K562 (cell line): ENCODE measurements around the gene UBXN4.

Experiments
- ARID2 ChIP-seq: fragments of 450-650 bp; IDR thresholded peaks from 2 replicates; pipeline ENCODE4 v1.6.1; 2017; ENCODE audit warnings: antibody characterized with exemption, mild to moderate bottlenecking
- BRCA1 ChIP-seq, 2 experiments: fragments of 450-650 bp in 1 of 2; sonication (generic) in 1 of 2; formaldehyde crosslinking in 1 of 2; IDR thresholded peaks; 2 replicates each; pipeline versions ENCODE4 v1.5.0 to v1.6.1; 2017 to 2020; ENCODE audit warnings: mild to moderate bottlenecking in 1 of 2, missing genetic modification reagents in 1 of 2
- CHD1 ChIP-seq: fragments of 200-600 bp; sonication (generic); IDR thresholded peaks from one replicate; pipeline ENCODE4 v1.6.1; 2012; ENCODE audit warnings: mild to moderate bottlenecking, moderate library complexity, low read length, inconsistent platforms
- EP300 ChIP-seq: IDR thresholded peaks from 2 replicates; pipeline ENCODE4 v1.6.1; 2012; ENCODE audit warnings: low read length, improper control_type of control experiment
- KDM5B ChIP-seq: fragments of 200-600 bp; sonication (generic); IDR thresholded peaks from 2 replicates; pipeline ENCODE4 v1.6.1; 2012; ENCODE audit warnings: low read depth, mild to moderate bottlenecking, moderate library complexity, low read length, control low read depth, inconsistent platforms; ENCODE audit not compliant: insufficient replicate concordance
- POLR3G ChIP-seq: IDR thresholded peaks from 2 replicates; pipeline ENCODE4 v1.6.1; 2011; ENCODE audit not compliant: insufficient read length, insufficient replicate concordance; ENCODE audit errors: extremely low read depth
- SMC3 ChIP-seq: conservative IDR thresholded peaks from 2 replicates; pipeline ENCODE4 v1.6.1; 2011; ENCODE audit warnings: low read depth, low read length, improper control_type of control experiment; ENCODE audit not compliant: insufficient read depth
- ZNF24 ChIP-seq: fragments of 450-650 bp; IDR thresholded peaks from 2 replicates; pipeline ENCODE4 v1.6.1; 2016
- TF ChIP-seq, protein P1 (sequence below), 3 experiments: IDR thresholded peaks in 2 of 3; conservative IDR thresholded peaks in 1 of 3; 2 replicates each; pipeline ENCODE4 v1.5.1; 2011 to 2012; ENCODE audit warnings: low read length in 3 of 3, mild to moderate bottlenecking in 3 of 3, control low read depth in 2 of 3, improper control_type of control experiment in 1 of 3, inconsistent platforms in 1 of 3, low read depth in 1 of 3, mixed read lengths in 1 of 3, moderate library complexity in 1 of 3; ENCODE audit not compliant: insufficient read depth in 2 of 3
- TF ChIP-seq, protein P2 (sequence below): sonication (generic); formaldehyde crosslinking; IDR thresholded peaks from 2 replicates; pipeline ENCODE4 v1.8.1; 2023; ENCODE audit warnings: mild to moderate bottlenecking, missing genetic modification reagents

DNA sequence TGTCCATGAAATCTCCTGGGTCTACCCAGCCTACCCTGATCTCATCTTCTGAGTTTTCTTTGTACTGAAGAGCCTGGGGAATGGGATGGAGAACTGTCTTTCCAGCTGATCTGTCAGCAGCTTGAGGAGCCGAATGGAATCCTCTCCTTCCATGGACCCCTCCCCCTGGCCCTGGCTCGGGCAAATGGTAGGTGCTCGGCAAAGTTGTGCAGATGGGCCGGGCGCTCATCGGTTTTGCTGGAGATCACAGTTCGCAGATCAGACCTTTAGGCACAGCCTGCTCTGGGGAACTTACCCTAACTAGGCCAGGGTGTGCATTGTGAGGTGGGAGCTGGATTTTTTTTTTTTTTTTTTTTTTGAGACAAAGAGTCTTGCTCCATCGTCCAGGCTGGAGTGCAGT is 55.0 kb downstream of the UBXN4 start:
- TF ChIP-seq, protein P1, sequence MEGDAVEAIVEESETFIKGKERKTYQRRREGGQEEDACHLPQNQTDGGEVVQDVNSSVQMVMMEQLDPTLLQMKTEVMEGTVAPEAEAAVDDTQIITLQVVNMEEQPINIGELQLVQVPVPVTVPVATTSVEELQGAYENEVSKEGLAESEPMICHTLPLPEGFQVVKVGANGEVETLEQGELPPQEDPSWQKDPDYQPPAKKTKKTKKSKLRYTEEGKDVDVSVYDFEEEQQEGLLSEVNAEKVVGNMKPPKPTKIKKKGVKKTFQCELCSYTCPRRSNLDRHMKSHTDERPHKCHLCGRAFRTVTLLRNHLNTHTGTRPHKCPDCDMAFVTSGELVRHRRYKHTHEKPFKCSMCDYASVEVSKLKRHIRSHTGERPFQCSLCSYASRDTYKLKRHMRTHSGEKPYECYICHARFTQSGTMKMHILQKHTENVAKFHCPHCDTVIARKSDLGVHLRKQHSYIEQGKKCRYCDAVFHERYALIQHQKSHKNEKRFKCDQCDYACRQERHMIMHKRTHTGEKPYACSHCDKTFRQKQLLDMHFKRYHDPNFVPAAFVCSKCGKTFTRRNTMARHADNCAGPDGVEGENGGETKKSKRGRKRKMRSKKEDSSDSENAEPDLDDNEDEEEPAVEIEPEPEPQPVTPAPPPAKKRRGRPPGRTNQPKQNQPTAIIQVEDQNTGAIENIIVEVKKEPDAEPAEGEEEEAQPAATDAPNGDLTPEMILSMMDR (IDR thresholded peaks at IDR 0.05 in 2 of 3, conservative IDR thresholded peaks at IDR 0.05 in 1 of 3; ENCODE audit: insufficient read depth in 2 of 3, low read depth in 1 of 3, low read length in 3 of 3): no peak
- TF ChIP-seq CHD1: no peak
- no peak for TF ChIP-seq POLR3G
- no peak for TF ChIP-seq SMC3
- TF ChIP-seq EP300: no peak
- TF ChIP-seq ZNF24: no peak
- TF ChIP-seq KDM5B: no peak
- TF ChIP-seq ARID2: no peak
- TF ChIP-seq, protein P2, sequence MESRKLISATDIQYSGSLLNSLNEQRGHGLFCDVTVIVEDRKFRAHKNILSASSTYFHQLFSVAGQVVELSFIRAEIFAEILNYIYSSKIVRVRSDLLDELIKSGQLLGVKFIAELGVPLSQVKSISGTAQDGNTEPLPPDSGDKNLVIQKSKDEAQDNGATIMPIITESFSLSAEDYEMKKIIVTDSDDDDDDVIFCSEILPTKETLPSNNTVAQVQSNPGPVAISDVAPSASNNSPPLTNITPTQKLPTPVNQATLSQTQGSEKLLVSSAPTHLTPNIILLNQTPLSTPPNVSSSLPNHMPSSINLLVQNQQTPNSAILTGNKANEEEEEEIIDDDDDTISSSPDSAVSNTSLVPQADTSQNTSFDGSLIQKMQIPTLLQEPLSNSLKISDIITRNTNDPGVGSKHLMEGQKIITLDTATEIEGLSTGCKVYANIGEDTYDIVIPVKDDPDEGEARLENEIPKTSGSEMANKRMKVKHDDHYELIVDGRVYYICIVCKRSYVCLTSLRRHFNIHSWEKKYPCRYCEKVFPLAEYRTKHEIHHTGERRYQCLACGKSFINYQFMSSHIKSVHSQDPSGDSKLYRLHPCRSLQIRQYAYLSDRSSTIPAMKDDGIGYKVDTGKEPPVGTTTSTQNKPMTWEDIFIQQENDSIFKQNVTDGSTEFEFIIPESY (CRISPR knock-in tag): no peak
- TF ChIP-seq BRCA1 (IDR thresholded peaks at IDR 0.05): no peak
- no peak for TF ChIP-seq BRCA1 (CRISPR knock-in tag; IDR thresholded peaks at IDR 0.05)
